ENCODE data around the gene GGT5. TPM values are rescaled to one million over a fixed set of nuclear protein-coding genes. Genes with fewer than 3 reads are reported as not detected.

The GGT5 gene
- total and polyA plus RNA-seq, 2 donors (not counting 1 experiment from before 2014, with no cell fraction given): under 0.01 to 9.1 TPM

GRCh38 chr22:24180316-24181087, 64.4 kb downstream of the GGT5 start:
- Histone ChIP-seq H3K79me2 (ENCODE audit: control insufficient read depth, insufficient read depth, low read length) (no peaks in the 10 kb centered on the region), H3K9me3 (ENCODE audit: control insufficient read depth, insufficient read depth, low read depth, low read length) (no peaks in the 10 kb centered on the region), H4K20me1 (ENCODE audit: control insufficient read depth, extremely low read depth, insufficient read depth, low read length) (no peaks in the 10 kb centered on the region), H3K4me3 (replicated peaks in 1 of 4; ENCODE audit: control extremely low read depth in 1 of 4, insufficient read depth in 1 of 4, low read depth in 3 of 4, low read length in 4 of 4) (no peak overlapping the region), H3K9ac (ENCODE audit: insufficient read depth, low read length) (no peak overlapping the region), H3K4me1 (ENCODE audit: control insufficient read depth, extremely low read depth, insufficient read depth, low read length) (peaks cover 2% of the 10 kb centered on the region), H3K27ac (ENCODE audit: insufficient read depth, low read length) (no peak overlapping the region), H3K27me3 (ENCODE audit: control insufficient read depth, insufficient read depth, low read length) (no peaks in the 10 kb centered on the region), H3K4me2 (ENCODE audit: extremely low read depth, insufficient read depth, low read length) (no peak overlapping the region), H3K36me3 (ENCODE audit: control insufficient read depth, insufficient read depth, low read length) (peaks cover 8% of the 10 kb centered on the region), H2AFZ (ENCODE audit: low read length) (no peak overlapping the region)
- DNase-seq (ENCODE audit: low read depth in 2 of 2): no peak
- TF ChIP-seq CTCF (conservative IDR thresholded peaks at IDR 0.05 in 1 of 2, IDR thresholded peaks at IDR 0.05 in 1 of 2; ENCODE audit: low read depth in 1 of 2, low read length in 2 of 2) (no peak), EZH2 (IDR thresholded peaks at IDR 0.05; ENCODE audit: low read length, missing control alignments) (no peak)

- Histone ChIP-seq H3K4me3 (replicated peaks in 1 of 4; ENCODE audit: control extremely low read depth in 1 of 4, insufficient read depth in 1 of 4, low read depth in 3 of 4, low read length in 4 of 4) (no peak overlapping the region), H3K9me3 (ENCODE audit: control insufficient read depth, insufficient read depth, low read depth, low read length) (no peaks in the 10 kb centered on the region), H3K4me1 (ENCODE audit: control insufficient read depth, extremely low read depth, insufficient read depth, low read length) (peaks cover 2% of the 10 kb centered on the region), H3K79me2 (ENCODE audit: control insufficient read depth, insufficient read depth, low read length) (no peaks in the 10 kb centered on the region), H3K9ac (ENCODE audit: insufficient read depth, low read length) (no peak overlapping the region), H3K27me3 (ENCODE audit: control insufficient read depth, insufficient read depth, low read length) (no peaks in the 10 kb centered on the region), H3K4me2 (ENCODE audit: extremely low read depth, insufficient read depth, low read length) (no peak overlapping the region), H3K27ac (ENCODE audit: insufficient read depth, low read length) (no peak overlapping the region), H3K36me3 (ENCODE audit: control insufficient read depth, insufficient read depth, low read length) (peaks cover 12% of the 10 kb centered on the region), H4K20me1 (ENCODE audit: control insufficient read depth, extremely low read depth, insufficient read depth, low read length) (no peaks in the 10 kb centered on the region), H2AFZ (ENCODE audit: low read length) (no peak overlapping the region)
- DNase-seq (ENCODE audit: low read depth in 2 of 2): no peak
- no peak for TF ChIP-seq EZH2 (IDR thresholded peaks at IDR 0.05; ENCODE audit: low read length, missing control alignments)
Observed at GRCh38 chr22:24179478-24180210, 65.2 kb downstream of the GGT5 start.

- Histone ChIP-seq H3K27me3 (ENCODE audit: control insufficient read depth, insufficient read depth, low read length) (no peaks in the 10 kb centered on the region), H3K4me1 (ENCODE audit: control insufficient read depth, extremely low read depth, insufficient read depth, low read length) (peaks cover 2% of the 10 kb centered on the region), H3K9ac (ENCODE audit: insufficient read depth, low read length) (no peak overlapping the region), H3K27ac (ENCODE audit: insufficient read depth, low read length) (no peak overlapping the region), H4K20me1 (ENCODE audit: control insufficient read depth, extremely low read depth, insufficient read depth, low read length) (no peaks in the 10 kb centered on the region), H3K79me2 (ENCODE audit: control insufficient read depth, insufficient read depth, low read length) (no peaks in the 10 kb centered on the region), H3K36me3 (ENCODE audit: control insufficient read depth, insufficient read depth, low read length) (peaks cover 13% of the 10 kb centered on the region), H3K9me3 (ENCODE audit: control insufficient read depth, insufficient read depth, low read depth, low read length) (no peaks in the 10 kb centered on the region), H3K4me3 (replicated peaks in 1 of 4; ENCODE audit: control extremely low read depth in 1 of 4, insufficient read depth in 1 of 4, low read depth in 3 of 4, low read length in 4 of 4) (no peak overlapping the region), H3K4me2 (ENCODE audit: extremely low read depth, insufficient read depth, low read length) (no peak overlapping the region), H2AFZ (ENCODE audit: low read length) (no peak overlapping the region)
- TF ChIP-seq EZH2 (IDR thresholded peaks at IDR 0.05; ENCODE audit: low read length, missing control alignments) (no peak), CTCF (conservative IDR thresholded peaks at IDR 0.05 in 1 of 2, IDR thresholded peaks at IDR 0.05 in 1 of 2; ENCODE audit: low read depth in 1 of 2, low read length in 2 of 2) (peak; percentile 22 to 40)
- no peak for DNase-seq (ENCODE audit: low read depth in 2 of 2)
Observed at GRCh38 chr22:24178502-24179440, 66.1 kb downstream of the GGT5 start.

Data from fibroblast of lung (primary cell).